ENCODE data around the gene CLIC4.
A peak's percentile ranks its signal among the peaks of the same experiment; 100 is the strongest.

DNA sequence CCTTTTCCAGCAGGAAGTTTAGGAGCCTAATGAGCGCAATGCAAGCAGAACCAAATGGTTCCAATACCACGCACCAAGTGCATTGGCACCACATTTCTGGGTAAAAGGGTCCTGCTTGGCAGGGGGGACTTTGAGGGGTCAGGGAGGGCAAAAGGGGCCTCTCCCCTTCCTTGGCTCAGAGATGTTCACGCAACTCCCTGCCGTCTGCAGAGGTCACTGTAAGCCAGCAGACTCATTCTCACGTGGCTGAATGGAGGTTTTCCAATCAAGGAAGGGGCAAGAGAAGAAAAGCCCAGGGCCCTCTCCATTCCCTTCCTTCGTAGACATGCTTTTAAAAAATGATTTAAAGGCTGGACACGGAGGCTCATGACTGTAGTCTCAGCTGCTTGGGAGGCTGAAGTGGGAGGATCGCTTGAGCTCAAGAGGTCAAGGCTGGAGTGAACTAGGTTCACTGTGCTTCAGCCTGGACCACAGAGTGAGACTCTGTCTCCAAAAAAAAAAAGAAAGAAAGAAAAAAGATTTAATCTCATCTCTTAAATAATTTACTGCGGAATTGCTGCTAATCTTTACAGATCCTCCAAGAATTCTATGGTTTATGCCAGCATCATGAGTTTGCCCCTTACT, 104.5 kb downstream of the CLIC4 start:
- TF ChIP-seq, protein P1, sequence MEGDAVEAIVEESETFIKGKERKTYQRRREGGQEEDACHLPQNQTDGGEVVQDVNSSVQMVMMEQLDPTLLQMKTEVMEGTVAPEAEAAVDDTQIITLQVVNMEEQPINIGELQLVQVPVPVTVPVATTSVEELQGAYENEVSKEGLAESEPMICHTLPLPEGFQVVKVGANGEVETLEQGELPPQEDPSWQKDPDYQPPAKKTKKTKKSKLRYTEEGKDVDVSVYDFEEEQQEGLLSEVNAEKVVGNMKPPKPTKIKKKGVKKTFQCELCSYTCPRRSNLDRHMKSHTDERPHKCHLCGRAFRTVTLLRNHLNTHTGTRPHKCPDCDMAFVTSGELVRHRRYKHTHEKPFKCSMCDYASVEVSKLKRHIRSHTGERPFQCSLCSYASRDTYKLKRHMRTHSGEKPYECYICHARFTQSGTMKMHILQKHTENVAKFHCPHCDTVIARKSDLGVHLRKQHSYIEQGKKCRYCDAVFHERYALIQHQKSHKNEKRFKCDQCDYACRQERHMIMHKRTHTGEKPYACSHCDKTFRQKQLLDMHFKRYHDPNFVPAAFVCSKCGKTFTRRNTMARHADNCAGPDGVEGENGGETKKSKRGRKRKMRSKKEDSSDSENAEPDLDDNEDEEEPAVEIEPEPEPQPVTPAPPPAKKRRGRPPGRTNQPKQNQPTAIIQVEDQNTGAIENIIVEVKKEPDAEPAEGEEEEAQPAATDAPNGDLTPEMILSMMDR (IDR thresholded peaks at IDR 0.05): peak in 1 of 7 experiments; percentile 16
- no peak for TF ChIP-seq POLR2A (IDR thresholded peaks at IDR 0.05)
